ENCODE measurements around the gene SLF2. TPM values are rescaled to one million over a fixed set of nuclear protein-coding genes. Genes with fewer than 3 reads are reported as not detected.

The SLF2 gene
- total and polyA plus RNA-seq, 2 of the 13 experiments (the other 11 are each of a cell fraction or from before 2014, with no cell fraction given) = 12.2 to 48.1 TPM

GRCh38 chr10:100970076-100970913 is 57.5 kb downstream of the SLF2 start (continued):
- TF ChIP-seq YEATS4 (CRISPR knock-in tag; IDR thresholded peaks at IDR 0.05; ENCODE audit: borderline replicate concordance) = peak; percentile 70; the same call in 1 of the 2 replicates
- TF ChIP-seq ZNF10 (CRISPR knock-in tag; IDR thresholded peaks at IDR 0.05; ENCODE audit: borderline replicate concordance, low read depth) = no peak
- TF ChIP-seq ZNF570 (CRISPR knock-in tag; IDR thresholded peaks at IDR 0.05; ENCODE audit: borderline replicate concordance) = no peak
- no peak for TF ChIP-seq ZNF780A (CRISPR knock-in tag; IDR thresholded peaks at IDR 0.05)
- TF ChIP-seq NFE2L2 (IDR thresholded peaks at IDR 0.05; ENCODE audit: low read length) = no peak
- TF ChIP-seq MAF1 (CRISPR knock-in tag; IDR thresholded peaks at IDR 0.05; ENCODE audit: borderline replicate concordance) = no peak
- no peak for TF ChIP-seq FUBP1 (CRISPR knock-in tag; IDR thresholded peaks at IDR 0.05; ENCODE audit: borderline replicate concordance)
- TF ChIP-seq ZHX2 (IDR thresholded peaks at IDR 0.05; ENCODE audit: low read depth) = 0 out of 2 replicates have a peak, but pooled peaks have one; percentile 9
- TF ChIP-seq ZHX2 (CRISPR knock-in tag; IDR thresholded peaks at IDR 0.05; ENCODE audit: borderline replicate concordance) = no peak
- no peak for TF ChIP-seq ZNF704 (CRISPR knock-in tag; IDR thresholded peaks at IDR 0.05; ENCODE audit: borderline replicate concordance)
- no peak for TF ChIP-seq DMTF1 (CRISPR knock-in tag; IDR thresholded peaks at IDR 0.05)
- no peak; a peak in 1 of 4 replicates for TF ChIP-seq NR2F1 (CRISPR knock-in tag; IDR thresholded peaks at IDR 0.05)
- TF ChIP-seq ZNF432 (CRISPR knock-in tag; IDR thresholded peaks at IDR 0.05; ENCODE audit: borderline replicate concordance) = no peak
- TF ChIP-seq ATF7 (IDR thresholded peaks at IDR 0.05) = no peak
- no peak for TF ChIP-seq ATF7 (CRISPR knock-in tag; IDR thresholded peaks at IDR 0.05)
- TF ChIP-seq BRCA1 (CRISPR knock-in tag; IDR thresholded peaks at IDR 0.05) = no peak
- no peak for TF ChIP-seq TCF12 (IDR thresholded peaks at IDR 0.05)
- no peak; the same call in 1 of the 2 replicates for TF ChIP-seq TCF12 (CRISPR knock-in tag; IDR thresholded peaks at IDR 0.05)

All from HepG2 (cell line).